ENCODE measurements around the gene MACO1. TPM values are rescaled to one million over a fixed set of nuclear protein-coding genes. Genes with fewer than 3 reads are reported as not detected.
"Not testable (repeated sequence)": the region's sequence is repeated elsewhere in the genome, so short reads cannot be mapped to it uniquely, and the experiment has no call there.

The MACO1 gene
- total RNA-seq, 1 experiment from 2014 or later = 14.9 TPM

DNA sequence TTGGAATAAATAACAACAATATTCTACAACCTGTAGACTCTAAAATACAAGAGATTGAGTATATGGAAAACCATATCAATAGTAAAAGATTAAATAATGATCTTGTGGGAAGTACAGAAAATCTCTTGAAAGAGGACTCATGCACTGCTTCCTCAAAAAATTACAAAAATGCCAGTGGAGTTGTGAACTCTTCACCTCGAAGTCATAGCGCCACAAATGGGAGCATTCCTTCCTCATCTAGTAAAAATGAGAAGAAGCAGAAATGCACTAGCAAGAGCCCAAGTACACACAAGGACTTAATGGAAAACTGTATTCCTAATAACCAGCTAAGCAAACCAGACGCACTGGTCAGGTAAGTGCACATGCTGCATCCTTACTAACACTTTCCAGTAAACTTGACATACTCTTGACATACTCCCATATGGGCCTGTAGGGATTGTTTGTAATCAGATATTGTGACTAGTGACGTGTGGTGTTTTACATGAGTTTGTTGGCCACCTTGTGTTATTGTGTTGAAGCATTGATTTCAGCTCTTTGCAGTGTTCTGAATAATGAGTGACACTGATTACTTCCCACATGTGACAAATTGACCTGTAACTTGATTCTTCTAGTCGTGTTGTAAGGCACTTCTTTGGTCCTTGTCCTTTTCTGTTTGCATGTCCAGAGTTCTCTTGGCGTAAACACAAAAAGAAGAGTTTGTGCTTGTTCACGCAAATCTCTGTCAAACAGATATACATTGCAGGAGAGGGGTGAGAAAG lies 28.0 kb downstream of the MACO1 start:
- DNase-seq (ENCODE audit: low spot score) = no peak

DNA sequence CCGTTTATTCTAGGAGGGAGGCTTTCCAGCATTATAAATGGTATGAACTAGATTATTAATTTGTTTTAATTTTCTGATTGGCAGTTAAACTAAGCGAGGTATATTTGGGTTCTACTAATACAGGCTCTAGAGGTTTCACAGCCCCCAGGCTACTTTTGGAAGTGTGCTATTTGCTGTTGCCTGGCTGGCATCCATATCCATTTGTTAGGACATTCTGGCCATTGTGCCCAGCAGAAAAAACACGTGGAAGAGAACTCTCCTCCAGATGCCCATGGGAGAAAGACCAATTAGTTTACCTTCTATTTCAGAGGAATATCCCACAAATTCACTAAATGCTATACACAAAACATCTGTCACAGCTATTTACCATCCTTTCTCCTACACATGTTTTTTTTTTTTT lies 29.3 kb downstream of the MACO1 start:
- no peak for DNase-seq (ENCODE audit: low spot score)

DNA sequence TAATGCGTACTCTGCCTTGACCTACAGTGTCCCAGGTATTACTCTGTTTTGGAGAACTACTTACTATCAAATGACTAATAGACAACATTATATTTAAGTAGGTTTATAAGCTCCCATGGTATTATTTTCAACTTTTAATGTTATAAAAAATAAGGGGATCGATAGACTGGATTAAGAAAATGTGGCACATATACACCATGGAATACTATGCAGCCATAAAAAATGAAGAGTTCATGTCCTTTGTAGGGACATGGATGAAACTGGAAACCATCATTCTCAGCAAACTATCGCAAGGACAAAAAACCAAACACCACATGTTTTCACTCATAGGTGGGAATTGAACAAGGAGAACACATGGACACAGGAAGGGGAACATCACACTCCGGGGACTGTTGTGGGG lies 30.1 kb downstream of the MACO1 start:
- not testable (repeated sequence) for DNase-seq (ENCODE audit: low spot score)

DNA sequence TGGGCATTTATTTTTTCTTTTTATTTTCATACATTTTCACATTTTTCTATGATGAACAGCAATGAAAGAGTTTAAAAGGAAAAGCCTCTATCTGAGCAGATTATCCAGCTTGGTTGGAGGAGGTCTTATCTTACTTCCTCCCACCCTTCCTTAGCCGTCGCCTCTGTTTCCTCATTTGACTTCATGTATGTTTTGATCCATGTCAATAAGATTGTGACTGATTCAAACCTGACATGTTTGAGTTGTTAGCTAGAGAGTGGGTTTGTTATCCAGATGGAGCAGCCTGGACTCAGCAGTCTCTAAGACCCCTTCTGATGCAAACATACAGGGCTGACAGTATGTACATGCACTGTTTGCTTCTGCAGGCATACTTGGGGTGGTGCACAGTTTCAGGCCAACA lies 31.2 kb downstream of the MACO1 start:
- no peak for DNase-seq (ENCODE audit: low spot score)

DNA sequence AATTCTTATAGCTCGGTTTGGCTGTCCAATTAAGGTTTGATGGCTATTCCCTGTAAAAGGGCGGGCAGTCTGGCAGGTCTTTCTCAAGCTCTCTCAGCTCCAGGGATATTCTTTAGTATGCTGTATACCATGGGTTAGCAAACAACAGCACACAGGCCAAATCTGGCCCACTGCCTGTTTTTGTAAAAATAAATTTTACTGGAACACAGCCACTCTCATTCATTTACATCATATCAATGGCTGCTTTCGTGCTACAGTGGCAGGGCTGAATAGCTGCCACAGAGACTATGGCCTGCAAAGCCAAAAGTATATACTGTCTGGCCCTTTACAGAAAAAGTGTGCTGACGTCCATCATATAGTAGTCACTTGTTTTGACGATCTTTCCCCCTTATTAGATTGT lies 32.0 kb downstream of the MACO1 start:
- no peak for DNase-seq (ENCODE audit: low spot score)

DNA sequence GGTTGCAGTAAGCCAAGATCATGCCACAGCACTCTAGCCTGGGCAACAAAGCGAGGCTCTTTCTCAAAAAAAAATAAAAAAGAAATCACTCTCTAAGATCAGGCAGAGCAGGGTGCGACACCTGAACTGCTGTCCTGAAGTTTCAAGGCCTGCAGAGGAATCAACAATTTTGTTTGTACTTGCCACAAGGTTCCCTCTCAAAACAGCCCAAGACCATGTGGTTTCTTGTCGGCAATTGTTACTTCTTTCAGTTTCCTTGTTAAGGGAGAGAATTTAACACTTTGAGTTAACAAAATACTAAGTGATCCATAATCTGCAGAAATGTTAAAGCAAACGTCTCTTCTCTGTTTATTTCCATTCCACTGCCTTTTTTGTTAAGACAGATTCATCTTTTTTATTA lies 36.5 kb downstream of the MACO1 start:
- DNase-seq (ENCODE audit: low spot score) = no peak

DNA sequence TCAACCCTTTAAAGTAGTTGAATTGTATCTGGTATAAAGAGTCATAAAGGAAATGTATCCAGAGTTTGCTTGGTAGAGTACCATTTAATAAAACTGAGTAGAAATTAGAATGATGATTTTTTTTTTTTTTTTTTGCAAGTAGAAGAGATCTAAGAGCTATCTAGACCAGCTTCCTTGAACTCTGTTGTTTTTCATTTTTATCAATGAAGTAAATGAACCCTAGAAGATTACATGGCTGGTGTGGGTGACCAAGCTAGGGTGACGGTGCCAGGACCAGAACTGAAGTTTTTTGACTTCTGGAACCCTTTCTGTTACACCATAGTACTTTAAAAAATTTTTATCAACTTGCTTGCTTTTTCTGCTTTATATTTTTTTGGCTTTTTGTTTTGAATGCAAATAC lies 36.9 kb downstream of the MACO1 start:
- no peak for DNase-seq (ENCODE audit: low spot score)

DNA sequence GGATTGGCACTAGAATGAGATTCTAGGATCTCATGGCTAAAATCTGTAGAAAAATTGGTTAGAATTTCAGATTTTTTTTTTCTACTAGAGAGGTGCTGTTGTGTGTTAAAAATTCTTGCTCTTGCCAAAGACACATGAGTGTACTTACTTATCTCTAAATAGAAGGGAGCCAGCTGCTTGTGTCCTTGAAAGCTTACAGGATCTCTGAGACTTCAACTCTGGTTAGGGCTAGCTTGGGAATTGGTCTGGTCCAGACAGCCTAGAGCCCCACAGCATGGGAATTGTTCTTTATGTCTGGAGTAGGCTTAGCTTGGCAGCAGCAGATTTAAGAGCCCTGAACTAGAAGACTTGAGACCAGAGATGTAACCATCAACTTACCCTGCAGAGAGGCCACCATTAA lies 37.3 kb downstream of the MACO1 start:
- no peak for DNase-seq (ENCODE audit: low spot score)

DNA sequence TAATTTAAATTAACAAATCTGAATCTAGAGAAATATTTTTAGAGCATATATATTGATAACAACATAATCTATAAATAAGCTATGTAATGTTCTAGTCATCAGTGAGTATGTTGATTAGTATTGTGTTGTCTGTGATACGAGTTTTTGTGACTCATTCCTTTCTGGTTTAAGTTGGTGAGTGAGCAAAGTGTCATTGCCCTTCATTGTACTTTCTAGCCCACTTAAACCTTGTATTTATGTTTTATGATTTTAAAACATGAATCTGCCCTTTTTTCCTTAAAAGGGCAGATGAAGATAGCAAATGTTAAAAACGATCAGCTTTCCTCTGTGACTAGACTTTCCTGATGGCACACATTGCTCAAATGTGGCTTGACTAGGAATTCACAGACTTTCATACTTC lies 38.5 kb downstream of the MACO1 start:
- no peak for DNase-seq (ENCODE audit: low spot score)

DNA sequence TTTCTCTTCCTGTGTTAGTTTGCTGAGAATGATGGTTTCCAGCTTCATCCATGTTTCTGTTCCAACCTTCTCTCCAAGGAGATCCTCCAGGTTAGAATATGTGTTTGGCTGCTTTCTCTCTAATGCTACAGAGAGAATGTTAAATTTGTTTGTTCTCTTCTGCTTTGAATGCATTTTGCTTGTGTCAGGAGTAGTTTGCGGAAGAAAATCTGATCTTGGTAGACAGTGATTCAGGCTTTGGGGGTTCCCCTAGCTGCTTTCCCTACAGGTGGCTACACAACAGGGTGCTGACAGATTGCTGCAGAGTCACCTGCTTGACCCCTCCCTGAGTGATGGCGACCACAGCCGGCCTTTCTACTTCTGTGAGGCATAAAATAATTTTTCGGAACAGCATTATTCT lies 41.8 kb downstream of the MACO1 start:
- DNase-seq (ENCODE audit: low spot score) = no peak

DNA sequence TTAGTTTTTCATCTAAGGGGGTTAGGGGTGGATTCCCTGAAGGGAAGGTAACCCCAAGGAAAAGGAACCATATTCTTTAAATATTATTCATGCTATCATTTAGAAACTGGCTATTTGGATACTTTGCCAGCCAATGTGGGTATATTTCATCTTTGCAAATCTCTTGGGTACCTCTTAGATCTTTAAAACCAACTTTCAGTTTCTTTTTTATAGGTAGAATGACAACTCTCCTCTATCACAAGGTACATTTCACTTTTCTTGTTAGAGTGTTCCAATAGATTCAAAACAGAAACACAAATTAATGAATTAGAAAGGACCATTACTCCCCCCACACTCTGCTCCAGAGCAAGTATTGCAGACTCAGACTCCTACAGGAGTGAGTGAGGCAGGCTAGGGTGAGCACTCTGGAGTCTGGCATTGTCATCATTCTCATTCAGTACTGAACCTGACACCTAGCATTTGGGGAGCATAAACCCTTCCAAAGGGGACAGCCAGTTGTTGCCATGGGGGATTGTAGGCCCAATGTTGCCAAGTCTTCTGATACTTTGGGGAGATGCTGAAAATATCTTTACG lies 43.0 kb downstream of the MACO1 start:
- no peak for DNase-seq (ENCODE audit: low spot score)

DNA sequence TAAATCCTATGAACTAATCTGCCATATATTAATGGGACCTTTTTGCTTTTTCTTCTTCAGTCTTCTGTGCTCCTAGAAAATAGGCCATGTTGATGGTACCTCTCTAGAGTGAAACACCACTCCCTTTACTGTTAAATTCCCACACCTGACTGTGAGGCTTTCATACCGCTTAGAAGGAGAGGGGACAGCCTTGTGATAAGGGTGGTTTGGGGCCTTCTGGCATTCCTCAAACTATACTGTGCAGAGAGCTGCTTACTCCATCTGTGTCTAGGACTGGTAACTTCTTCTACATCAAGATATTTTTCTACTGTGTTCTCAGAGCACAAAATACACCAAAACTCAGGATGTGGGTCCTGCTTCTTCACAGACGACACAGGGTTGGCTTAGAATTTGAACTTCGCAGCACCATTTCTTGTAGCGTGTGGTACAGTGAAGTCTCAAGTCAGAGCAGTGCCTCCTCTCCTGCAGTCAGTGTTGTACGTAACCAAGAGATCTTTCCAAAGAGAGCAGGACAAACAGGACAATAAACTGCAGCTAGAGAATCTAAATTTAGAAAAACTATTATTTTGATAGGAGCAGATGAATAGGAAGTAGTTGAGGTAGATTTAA lies 43.8 kb downstream of the MACO1 start:
- no peak for DNase-seq (ENCODE audit: low spot score)

DNA sequence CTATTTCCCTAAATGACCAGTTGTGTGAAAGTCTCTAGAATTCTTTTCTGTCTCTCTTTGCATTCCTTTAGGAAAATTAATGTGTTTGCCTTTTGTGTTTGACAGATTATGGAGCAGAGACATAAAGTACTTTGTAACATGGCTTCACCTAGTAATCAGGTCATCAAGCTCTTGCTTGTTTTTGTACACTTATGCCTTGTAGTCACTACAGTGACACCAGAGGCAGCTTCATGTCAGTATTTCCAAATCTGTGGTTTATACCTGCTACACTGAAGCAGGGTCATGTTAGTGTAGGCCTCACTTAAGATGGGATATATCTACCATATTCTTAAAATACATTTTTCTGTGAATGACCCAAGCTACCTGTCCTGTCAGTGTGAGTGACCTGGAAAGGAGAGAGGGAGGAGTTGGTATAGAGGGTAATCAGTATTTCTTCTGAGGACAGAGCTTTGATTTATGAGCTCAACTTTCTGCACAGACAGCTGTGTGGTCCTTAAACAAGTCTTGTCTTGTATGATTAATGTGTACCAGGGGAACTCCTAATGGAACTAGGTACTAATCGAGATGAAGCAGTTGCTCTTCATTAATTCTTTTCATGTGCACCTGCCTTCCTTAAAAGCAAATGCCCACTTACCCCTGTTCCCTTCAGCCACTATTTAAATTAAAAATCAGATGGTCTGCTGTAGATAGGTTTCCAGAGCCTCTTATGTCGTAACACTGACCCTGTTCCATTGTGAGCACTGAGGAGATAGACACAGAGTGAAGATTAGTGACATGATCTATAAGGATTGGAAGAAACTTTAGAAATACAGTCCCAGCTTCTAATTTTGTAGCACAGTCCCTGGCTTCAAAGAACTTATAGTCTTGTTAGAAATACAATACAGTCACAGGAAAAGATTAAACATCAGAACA lies 45.7 kb downstream of the MACO1 start:
- no peak for DNase-seq (ENCODE audit: low spot score)

DNA sequence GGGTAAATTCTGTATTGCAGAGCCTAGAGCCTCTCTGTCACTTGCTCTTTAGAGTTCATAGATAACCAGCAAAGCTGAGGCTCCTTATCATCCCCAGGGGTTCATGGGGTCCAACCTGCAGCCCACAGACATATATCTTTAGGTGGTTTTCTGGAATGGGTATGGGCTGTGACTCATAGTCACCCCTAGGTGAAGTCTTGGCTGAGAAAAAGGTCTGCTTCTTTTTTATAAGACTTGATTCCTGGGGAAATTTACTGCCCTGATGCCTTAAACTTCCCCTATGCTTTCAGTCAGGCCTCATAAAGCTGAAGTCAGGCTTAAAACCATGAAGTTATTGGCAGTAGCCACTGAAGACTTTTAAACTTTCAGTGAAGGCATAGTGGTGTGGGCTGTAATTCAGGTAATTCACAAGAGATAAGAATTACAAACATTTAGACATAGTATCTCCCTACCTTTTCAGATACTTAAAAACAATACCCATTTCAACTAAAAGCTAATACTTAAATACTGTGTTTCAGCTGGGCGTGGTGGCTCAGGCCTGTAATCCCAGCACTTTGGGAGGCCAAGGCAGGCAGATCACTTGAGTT lies 46.8 kb downstream of the MACO1 start:
- DNase-seq (ENCODE audit: low spot score) = no peak

DNA sequence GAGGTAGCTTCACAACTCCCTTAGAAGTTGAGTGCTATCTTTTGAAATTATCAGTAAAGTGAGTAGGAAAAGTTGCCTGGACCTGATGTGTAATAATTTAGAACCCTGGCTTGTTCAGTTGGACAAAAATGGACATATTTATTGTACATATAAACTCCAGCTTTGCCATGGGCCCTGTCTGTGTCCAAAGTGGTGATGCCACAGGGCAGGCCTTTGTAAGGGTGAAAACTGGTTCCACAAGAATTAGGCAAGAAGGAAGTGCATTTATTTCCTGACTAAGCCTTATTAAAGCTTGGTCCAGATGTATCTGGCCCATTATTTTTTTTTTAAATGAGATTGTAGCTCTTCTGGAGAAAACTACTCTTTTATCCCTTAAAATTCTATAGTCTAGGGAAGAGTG lies 47.9 kb downstream of the MACO1 start:
- DNase-seq (ENCODE audit: low spot score) = no peak

DNA sequence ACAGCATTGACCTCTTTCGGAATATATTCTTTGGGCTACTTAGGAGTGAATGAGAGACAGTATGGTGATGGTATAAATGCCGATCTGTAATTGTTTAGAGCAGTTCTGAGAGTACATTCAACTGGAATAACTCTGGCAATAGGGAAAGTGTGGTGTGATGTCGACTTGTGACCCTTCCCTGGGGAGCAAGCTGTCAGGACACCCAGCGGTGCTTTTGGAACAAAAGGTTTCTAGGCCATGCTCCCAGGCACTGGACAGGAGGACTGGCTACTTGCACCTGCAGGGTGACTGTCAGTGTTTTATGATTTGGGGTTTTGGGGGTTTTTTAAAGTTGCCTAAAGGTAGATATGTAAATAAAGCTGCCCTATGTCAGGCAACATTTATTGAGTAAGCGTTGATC lies 50.9 kb downstream of the MACO1 start:
- DNase-seq (ENCODE audit: low spot score) = no peak

DNA sequence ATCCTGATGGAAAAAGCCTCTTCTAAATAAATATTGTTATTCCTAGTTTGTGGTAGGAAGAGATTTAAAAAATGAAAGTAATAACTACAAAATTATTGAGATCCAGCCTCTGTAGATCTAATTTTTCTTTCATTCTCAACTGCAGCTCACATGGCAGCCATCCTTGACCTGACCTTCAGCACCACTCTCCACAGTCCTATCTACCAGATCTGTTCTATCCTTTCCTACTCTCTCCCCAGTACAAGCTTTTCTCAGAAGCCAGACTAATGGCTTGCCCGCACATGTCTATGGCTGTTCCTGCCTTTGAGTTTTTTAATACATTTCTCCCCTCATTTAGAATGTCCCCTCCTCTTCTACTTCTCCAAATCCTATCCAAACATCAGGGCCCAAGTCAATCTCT lies 51.5 kb downstream of the MACO1 start:
- DNase-seq (ENCODE audit: low spot score) = no peak

DNA sequence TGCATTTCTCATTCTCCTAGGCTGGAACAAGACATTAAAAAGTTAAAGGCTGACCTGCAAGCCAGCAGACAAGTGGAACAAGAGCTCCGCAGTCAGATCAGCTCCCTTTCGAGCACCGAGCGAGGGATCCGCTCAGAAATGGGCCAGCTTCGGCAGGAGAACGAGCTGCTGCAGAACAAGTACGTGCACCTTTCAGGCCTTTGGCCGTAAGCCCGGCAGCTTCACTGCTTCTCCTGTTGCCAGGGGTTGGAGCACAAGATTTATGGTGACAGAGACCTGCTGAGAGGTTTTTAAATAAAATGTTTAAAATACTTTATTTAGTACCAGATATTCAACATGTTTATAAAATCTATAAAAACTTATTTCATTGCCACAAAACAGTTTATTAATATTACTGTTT lies 53.4 kb downstream of the MACO1 start:
- no peak for DNase-seq (ENCODE audit: low spot score)

DNA sequence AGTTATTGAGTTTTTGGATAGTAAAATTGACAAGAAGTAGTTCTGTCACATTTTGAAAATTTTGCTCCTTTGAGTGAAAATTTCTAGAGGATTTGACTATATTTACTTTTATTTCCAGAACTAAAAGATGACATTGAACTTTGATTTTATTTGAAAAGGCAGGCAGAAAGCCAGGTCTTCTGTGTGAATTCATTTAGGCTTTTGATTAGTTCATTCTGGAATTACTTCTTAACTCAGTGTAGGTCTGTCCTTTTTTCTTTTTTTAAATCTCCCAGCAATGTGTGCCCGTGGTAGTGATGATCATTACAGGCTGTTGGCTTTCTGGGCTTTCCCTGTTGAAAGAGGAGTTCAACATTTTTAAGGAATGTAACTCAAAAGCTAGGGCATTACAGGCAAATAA lies 53.8 kb downstream of the MACO1 start:
- DNase-seq (ENCODE audit: low spot score) = no peak

DNA sequence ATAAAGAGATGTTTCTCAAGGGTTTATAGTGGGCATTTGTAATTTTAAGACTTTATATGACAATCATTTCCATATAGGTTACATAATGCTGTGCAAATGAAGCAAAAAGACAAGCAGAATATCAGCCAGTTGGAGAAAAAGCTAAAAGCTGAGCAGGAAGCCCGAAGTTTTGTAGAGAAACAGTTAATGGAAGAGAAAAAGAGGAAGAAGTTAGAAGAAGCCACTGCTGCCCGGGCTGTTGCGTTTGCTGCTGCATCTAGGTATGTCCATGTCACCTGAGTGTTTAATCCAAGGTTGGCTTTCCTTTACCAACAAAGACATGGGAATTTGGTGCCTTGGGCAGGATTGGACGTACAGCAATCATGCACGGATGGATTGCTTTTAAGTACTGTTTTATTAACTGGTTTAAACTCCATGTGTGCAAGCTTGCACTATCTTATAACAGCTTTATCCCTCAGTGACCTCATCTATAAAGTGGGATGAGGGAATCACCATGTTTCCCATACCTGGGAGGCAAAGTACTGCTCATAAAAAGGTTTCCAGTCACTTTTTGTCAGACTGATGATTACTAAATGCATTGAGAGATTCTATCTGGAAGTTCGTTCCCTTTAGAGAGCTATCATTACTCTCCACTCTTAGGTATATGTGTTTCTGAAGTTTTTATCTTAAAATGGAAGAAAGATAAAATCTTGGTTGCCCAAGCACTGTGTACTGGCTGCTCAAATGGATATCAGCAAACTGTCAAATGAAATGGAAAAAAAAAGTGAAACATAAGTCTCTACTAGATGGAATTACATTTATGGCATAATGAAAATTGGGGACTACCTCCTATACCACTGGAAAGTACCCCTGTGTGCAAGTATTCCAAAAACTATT lies 55.1 kb downstream of the MACO1 start:
- no peak for DNase-seq (ENCODE audit: low spot score)

DNA sequence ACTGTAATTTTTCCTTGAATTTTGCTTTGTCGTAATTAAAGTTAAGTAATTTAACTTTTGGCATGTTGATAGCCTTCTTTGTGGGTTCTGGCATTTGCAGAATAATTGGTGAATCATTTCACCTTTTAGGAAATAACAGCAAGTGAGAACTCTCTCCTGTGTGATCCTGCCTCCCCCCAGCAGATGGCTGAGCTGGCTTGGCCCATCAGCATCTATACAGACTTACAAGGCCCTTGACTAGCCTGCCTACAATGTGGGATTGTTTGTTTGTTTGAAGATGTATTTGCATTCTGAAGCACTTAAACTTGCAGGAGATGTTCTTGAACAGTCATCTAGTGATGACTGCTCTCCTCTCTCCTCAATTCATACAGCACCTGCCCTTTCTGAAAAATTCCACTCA lies 55.9 kb downstream of the MACO1 start:
- no peak for DNase-seq (ENCODE audit: low spot score)
